GM06990 (cell line): ENCODE results near the gene PDCL2.
A peak's percentile ranks its signal among the peaks of the same experiment; 100 is the strongest.

Experiments
- DNase-seq: peaks from one replicate; pipeline ENCODE4 v3.0.0-alpha.2; 2011; ENCODE audit not compliant: insufficient read length; ENCODE audit errors: extremely low read depth
- H3K27me3 ChIP-seq: replicated peaks from 2 replicates; pipeline ENCODE4 v1.6.0; 2011; ENCODE audit warnings: low read length; ENCODE audit not compliant: control insufficient read depth, insufficient read depth
- H3K36me3 ChIP-seq: 2 replicates; pipeline ENCODE4 v1.5.1; 2011; ENCODE audit warnings: low read length; ENCODE audit not compliant: control insufficient read depth, insufficient read depth
- H3K4me3 ChIP-seq: replicated peaks from 2 replicates; pipeline ENCODE4 v1.5.1; 2011; ENCODE audit warnings: low read depth, mild to moderate bottlenecking, control low read depth, low read length
- CTCF ChIP-seq: IDR thresholded peaks from 2 replicates; pipeline ENCODE4 v1.5.1; 2011; ENCODE audit warnings: low read length, control low read depth, mild to moderate bottlenecking, inconsistent platforms; ENCODE audit not compliant: insufficient read depth, poor library complexity, severe bottlenecking

PDCL2 gene

GRCh38 chr4:55547918-55548317 is 44.1 kb downstream of the PDCL2 start:
- no peak overlapping the region; the same call in 1 of the 2 replicates for H3K4me3 ChIP-seq
- TF ChIP-seq CTCF: no peak
- no peaks in the 10 kb centered on the region for H3K27me3 ChIP-seq
- H3K36me3 ChIP-seq: no peaks in the 10 kb centered on the region
- no peak for DNase-seq

DNA sequence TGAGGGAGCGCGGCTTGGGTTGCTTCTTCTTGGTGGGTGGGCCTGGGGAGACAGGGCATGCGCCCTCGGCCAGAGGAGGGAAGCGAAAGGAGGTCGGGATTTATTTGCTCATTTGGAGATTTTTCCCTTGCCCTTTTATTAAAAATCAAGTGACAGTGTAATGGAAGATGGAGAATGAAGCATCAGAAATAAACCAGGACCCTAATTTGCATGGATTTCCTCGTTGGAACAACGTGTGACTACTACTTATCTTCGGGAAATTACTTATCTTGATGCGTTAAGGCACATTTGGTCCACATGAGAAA is 44.6 kb downstream of the PDCL2 start:
- Histone ChIP-seq H3K27me3 (no peaks in the 10 kb centered on the region), H3K4me3 (peak overlapping the region; percentile 87), H3K36me3 (no peaks in the 10 kb centered on the region)
- no peak for DNase-seq
- TF ChIP-seq CTCF: no peak

DNA sequence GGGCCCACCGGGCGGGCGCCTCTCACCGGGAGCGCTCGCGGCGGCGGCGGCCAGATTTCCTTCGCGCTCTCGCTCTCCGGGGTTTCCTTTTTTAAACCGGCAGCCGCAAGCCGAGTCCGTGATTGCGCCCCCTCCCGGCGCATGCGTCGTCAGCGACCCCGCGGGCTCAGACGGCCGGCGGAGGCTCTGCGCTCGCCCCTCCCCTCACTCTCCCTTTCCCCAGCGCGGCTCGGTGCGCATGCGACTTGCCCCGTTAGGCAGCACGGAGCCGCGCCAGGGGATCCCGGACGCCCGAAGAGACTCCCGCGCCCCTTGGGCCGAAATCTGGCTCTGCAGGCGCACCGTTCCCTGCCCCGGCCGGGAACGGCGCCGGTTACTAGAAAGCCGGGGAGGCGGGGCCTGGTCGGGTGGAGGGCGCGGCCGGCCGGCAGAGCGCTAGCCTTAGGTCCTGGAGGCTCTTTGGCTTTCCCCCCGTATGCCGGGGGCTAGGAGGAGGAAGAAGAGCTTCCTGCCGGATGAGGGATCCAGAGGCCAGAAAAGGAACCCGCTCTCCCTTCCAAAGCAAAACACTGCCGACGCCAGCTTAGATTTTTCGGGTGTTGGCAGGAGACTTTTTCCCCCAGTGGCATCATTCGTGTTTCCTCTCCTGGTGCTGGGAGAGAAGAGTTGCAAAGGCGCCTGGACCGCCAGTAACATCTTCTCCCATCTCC is 45.1 kb downstream of the PDCL2 start, which contains the start of gene CLOCK:
CLOCK (minus strand) TSS at position 154 of the 710 bp plus-strand sequence. CDS start 64,124 bp downstream, outside the sequence.
- TF ChIP-seq CTCF: peak; percentile 46
- DNase-seq: peak; percentile 91
- Histone ChIP-seq H3K36me3 (no peaks in the 10 kb centered on the region), H3K4me3 (peak within 1 kb of the TSS; percentile 87), H3K27me3 (no peaks in the 10 kb centered on the region)

DNA sequence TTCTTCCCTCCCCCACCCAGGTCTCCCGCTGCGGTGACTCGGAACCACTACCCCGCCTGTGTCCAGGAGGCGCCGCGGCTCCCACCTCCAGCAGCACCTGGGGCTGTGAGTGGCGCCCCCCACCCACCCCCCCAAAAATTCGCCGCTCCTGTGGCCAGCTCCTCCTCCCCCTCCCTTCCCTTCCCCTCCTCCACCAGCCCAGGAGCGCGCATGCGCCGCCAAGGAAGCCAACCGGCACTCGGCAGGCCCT is 45.6 kb downstream of the PDCL2 start:
- no peak for DNase-seq
- no peak for TF ChIP-seq CTCF
- Histone ChIP-seq H3K36me3 (no peaks in the 10 kb centered on the region), H3K4me3 (peak overlapping the region; percentile 87), H3K27me3 (no peaks in the 10 kb centered on the region)

DNA sequence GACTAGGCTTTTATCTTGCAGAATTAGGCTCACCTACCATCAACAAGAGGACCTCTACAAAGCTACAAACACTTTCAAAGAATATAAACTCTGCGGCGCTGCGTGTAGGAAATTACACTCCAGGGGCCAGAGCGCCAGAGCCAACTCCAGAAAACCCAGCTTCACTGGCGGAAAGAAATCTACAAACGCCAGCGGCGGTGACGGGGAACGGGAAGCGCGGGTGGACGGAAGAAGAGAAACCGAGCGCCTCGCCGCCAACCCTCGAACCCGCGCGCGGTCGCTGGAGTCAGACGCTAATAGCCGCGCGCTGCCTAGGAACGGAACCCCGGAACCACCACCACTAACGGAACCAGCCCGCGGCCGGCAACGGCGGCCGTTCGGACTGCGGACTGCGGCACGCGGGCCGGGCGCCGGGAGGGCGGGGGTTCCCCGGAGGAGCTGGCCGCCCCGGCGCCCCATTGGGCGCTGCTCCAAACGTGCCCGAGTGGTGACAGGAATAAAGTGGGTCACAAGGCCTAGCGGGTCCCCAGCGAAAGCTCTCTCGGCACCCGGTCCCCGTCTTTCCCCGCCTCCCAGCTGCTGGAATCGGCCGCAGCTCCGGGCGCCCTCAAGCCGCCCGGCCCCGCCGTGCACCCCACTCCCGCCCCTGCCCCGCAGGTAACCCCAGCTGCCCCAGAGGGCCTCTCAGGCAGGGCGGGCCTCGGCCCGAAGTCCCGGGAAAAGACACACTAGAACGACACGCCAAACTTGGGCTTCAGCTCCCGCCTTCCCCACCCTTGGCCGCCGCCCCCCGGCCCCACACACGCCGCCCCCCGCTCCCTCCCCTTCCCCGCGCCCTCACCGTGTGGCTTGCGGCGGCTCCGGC is 46.2 kb downstream of the PDCL2 start:
- TF ChIP-seq CTCF: no peak
- peak; percentile 90 for DNase-seq
- no peaks in the 10 kb centered on the region for H3K36me3 ChIP-seq
- no peaks in the 10 kb centered on the region for H3K27me3 ChIP-seq
- H3K4me3 ChIP-seq: peak overlapping the region; percentile 87
